GM12873 (cell line): ENCODE results near the gene DDX24.

ENCODE experiments used
- CTCF ChIP-seq: IDR thresholded peaks from 2 replicates; pipeline ENCODE4 v1.5.1; 2012; ENCODE audit warnings: low read depth, mild to moderate bottlenecking, moderate library complexity, low read length, control low read depth; ENCODE audit not compliant: insufficient read depth; ENCODE audit errors: missing control alignments

DDX24 gene

GRCh38 chr14:94036313-94037167, 44.5 kb downstream of the DDX24 start:
- TF ChIP-seq CTCF: peak; percentile 95

- no peak for TF ChIP-seq CTCF
Measured at GRCh38 chr14:94034886-94035285, 46.1 kb downstream of the DDX24 start.

GRCh38 chr14:94031883-94032279, 49.1 kb downstream of the DDX24 start:
- TF ChIP-seq CTCF: no peak

- no peak for TF ChIP-seq CTCF
Measured at GRCh38 chr14:94031161-94031882, 49.7 kb downstream of the DDX24 start.

GRCh38 chr14:94030571-94030970, 50.4 kb downstream of the DDX24 start:
- no peak for TF ChIP-seq CTCF

GRCh38 chr14:94029671-94030203, 51.3 kb downstream of the DDX24 start:
- no peak for TF ChIP-seq CTCF

- TF ChIP-seq CTCF: no peak
Measured at GRCh38 chr14:94029265-94029664, 51.7 kb downstream of the DDX24 start.
